GM12892 (cell line): ENCODE data around the gene GPR61.

Source experiments
- POLR2A ChIP-seq: IDR thresholded peaks from 2 replicates; pipeline ENCODE4 v1.6.1; 2011; ENCODE audit warnings: low read depth, low read length, control low read depth
- POLR2AphosphoS5 ChIP-seq: IDR thresholded peaks from 2 replicates; pipeline ENCODE4 v1.6.1; 2011; ENCODE audit warnings: low read depth, low read length, control low read depth
- TAF1 ChIP-seq: IDR thresholded peaks from 2 replicates; pipeline ENCODE4 v1.6.1; 2011; ENCODE audit warnings: low read depth, mild to moderate bottlenecking, control low read depth, low read length, borderline replicate concordance

GRCh38 chr1:109499081-109499480 lies 40.6 kb upstream of the GPR61 start:
- TF ChIP-seq POLR2A (no peak), TAF1 (no peak), POLR2AphosphoS5 (no peak)
